ENCODE data around the gene MSL1. TPM values are rescaled to one million over a fixed set of nuclear protein-coding genes. Genes with fewer than 3 reads are reported as not detected.
A peak's percentile ranks its signal among the peaks of the same experiment; 100 is the strongest.

MSL1 gene
- total RNA-seq, 2 donors from 2014 or later = 77.0 to 81.0 TPM

DNA sequence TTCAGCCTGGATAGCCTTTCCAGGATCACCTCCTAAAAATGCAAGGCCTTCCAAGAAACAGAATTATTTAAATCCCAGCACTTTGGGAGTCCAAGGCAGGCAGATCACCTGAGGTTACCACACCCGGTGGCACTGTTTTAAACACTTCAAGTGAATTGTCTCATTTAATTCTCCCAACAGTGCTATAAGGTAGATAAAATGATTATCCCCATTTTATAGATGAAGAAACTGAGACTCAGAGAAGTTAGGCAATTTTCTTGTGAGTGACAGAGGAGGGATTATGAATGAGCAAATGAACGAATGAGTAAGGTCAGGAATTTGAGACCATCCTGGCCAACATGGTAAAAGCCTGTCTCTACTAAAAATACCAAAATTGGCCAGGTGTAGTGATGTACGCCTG is 42.2 kb upstream of the MSL1 start:
- intact Hi-C loops (cut with DNase I) = no loop called here
- Histone ChIP-seq H3K9me3 (no peaks in the 10 kb centered on the region), H3K4me1 (peaks cover 15% of the 10 kb centered on the region), H3K36me3 (no peaks in the 10 kb centered on the region), H3K9ac (ENCODE audit: low read depth in 2 of 2, low read length in 2 of 2) (no peak overlapping the region), H3K27me3 (no peaks in the 10 kb centered on the region), H3K4me3 (no peak overlapping the region), H3K27ac (no peak overlapping the region)
- TF ChIP-seq, protein P1, sequence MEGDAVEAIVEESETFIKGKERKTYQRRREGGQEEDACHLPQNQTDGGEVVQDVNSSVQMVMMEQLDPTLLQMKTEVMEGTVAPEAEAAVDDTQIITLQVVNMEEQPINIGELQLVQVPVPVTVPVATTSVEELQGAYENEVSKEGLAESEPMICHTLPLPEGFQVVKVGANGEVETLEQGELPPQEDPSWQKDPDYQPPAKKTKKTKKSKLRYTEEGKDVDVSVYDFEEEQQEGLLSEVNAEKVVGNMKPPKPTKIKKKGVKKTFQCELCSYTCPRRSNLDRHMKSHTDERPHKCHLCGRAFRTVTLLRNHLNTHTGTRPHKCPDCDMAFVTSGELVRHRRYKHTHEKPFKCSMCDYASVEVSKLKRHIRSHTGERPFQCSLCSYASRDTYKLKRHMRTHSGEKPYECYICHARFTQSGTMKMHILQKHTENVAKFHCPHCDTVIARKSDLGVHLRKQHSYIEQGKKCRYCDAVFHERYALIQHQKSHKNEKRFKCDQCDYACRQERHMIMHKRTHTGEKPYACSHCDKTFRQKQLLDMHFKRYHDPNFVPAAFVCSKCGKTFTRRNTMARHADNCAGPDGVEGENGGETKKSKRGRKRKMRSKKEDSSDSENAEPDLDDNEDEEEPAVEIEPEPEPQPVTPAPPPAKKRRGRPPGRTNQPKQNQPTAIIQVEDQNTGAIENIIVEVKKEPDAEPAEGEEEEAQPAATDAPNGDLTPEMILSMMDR (IDR thresholded peaks at IDR 0.05) = no peak
- DNase-seq = no peak

DNA sequence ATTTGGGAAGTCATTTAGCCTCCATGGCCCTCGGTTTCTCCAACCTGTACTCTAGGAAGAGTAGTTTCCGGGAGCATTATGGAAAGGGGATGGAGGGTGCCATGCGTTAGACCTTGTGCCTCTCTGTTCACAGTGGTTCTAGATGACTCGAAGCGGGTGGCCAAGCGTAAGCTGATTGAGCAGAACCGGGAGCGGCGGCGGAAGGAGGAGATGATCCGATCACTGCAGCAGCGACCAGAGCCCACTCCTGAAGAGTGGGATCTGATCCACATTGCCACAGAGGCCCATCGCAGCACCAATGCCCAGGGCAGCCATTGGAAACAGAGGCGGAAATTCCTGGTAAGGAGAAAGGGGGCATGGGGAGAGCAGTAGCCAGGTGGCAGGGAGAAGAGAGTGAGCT is 37.3 kb upstream of the MSL1 start:
- Histone ChIP-seq H3K4me3 (no peak overlapping the region), H3K4me1 (no peaks in the 10 kb centered on the region), H3K9ac (ENCODE audit: low read depth in 2 of 2, low read length in 2 of 2) (no peak overlapping the region), H3K9me3 (no peaks in the 10 kb centered on the region), H3K36me3 (no peaks in the 10 kb centered on the region), H3K27me3 (no peaks in the 10 kb centered on the region), H3K27ac (no peak overlapping the region)
- no peak for DNase-seq
- TF ChIP-seq, protein P1 (IDR thresholded peaks at IDR 0.05) = no peak
- intact Hi-C loops (cut with DNase I) = no loop called here

DNA sequence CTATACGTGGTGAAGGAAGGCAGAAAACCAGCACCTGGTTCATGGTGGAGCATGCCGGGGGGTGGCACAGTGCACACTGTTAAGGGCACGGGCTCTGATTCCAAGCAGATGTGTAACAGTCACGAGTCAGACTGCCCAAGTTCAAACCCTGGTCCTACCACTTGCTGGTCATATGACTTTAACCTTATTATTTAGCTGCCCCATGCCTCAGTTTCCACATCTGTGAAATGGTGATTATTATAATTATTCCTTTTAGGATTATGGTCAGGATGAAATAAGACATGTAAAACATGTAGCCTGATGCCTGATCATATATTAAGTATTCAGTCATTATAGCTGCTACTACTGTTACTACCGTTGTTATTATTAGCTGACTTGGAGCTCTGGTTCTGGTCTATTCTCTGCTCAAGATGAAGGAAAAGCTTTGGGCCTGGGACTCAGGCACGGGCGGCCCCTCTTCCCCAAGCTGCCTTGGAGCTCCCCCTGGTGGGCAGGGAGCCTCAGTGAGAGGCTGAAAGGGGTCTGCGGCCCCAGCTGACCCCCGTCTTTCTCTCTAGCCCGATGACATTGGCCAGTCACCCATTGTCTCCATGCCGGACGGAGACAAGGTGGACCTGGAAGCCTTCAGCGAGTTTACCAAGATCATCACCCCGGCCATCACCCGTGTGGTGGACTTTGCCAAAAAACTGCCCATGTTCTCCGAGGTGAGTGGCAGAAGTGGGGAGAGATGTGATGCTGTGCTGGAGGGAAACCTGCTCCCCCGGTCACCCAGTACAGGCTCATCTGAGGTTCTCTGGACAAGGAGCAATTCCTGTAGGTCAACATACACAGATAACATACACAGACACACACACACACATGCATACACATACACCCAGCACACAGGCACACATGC is 35.4 kb upstream of the MSL1 start:
- Histone ChIP-seq H3K36me3 (no peaks in the 10 kb centered on the region), H3K9ac (ENCODE audit: low read depth in 2 of 2, low read length in 2 of 2) (no peak overlapping the region), H3K9me3 (no peaks in the 10 kb centered on the region), H3K4me3 (no peak overlapping the region), H3K27me3 (no peaks in the 10 kb centered on the region), H3K27ac (no peak overlapping the region), H3K4me1 (no peaks in the 10 kb centered on the region)
- no peak for DNase-seq
- intact Hi-C loops (cut with DNase I) = loop anchor here (5.0 kb wide), 1 partner anchor 74 kb away; no protein-coding TSS in a partner anchor
- TF ChIP-seq, protein P1 (IDR thresholded peaks at IDR 0.05) = peak; percentile 78

DNA sequence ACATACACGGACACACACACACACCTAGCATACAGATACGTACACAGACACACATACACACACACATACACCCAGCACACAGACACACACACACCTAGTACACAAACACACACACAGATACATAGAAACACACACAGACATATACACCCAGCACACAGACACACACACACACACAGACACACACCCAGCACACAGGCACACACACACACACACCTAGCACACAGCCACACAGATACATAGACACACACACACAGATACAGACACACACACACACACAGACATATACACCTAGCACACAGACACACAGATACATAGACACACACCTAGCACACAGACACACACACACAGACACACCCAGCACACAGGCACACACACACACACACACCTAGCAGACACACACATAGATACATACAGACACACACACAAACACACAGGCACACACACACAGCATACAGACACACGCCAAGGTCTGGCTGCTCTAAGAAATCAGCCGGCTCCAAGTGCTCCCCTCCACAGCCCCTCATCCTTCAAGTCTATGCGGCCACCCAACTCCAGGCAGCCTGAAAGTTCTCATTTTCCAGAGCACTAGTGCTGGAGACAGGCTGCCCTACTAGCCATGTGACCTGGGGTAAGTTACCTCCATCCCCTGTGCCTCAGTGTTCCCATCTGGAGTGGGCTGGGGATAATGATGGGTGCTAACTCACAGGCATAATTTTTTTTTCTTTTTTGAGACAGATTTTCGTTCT is 34.5 kb upstream of the MSL1 start:
- Histone ChIP-seq H3K36me3 (no peaks in the 10 kb centered on the region), H3K27ac (no peak overlapping the region), H3K4me1 (no peaks in the 10 kb centered on the region), H3K9ac (ENCODE audit: low read depth in 2 of 2, low read length in 2 of 2) (peak overlapping the region in 1 of 2 donors; percentile 2), H3K4me3 (no peak overlapping the region), H3K27me3 (no peaks in the 10 kb centered on the region), H3K9me3 (no peaks in the 10 kb centered on the region)
- TF ChIP-seq, protein P1 (IDR thresholded peaks at IDR 0.05) = no peak
- no peak for DNase-seq
- intact Hi-C loops (cut with DNase I) = loop anchor here (5.0 kb wide), 1 partner anchor 75 kb away; no protein-coding TSS in a partner anchor

DNA sequence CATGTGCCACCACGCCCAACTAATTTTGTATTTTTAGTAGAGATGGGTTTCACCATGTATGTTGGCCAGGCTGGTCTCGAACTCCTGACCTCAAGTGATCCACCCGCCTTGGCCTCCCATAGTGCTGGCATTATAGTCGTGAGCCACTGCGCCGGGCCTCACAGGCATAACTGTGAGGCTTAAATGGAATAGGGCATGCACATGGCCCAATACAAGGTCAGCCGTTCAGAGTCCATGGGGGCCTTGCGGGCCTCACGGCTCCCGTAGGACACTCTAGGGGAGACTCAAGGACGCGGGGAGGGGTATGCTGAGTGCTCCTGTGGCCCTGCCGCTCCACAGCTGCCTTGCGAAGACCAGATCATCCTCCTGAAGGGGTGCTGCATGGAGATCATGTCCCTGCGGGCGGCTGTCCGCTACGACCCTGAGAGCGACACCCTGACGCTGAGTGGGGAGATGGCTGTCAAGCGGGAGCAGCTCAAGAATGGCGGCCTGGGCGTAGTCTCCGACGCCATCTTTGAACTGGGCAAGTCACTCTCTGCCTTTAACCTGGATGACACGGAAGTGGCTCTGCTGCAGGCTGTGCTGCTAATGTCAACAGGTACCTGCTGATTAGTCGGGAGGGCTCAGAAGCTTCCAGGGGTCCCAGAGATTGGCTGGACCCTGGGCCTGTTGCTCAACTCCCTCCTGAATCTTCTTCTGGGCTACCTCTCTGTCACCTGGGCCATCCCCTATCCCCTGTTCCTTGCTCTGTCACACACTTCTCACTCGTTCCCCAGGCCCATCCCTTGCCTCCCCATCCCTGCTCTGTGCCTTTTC is 33.7 kb upstream of the MSL1 start:
- no peaks in the 10 kb centered on the region for H3K4me1 ChIP-seq
- no peaks in the 10 kb centered on the region for H3K27me3 ChIP-seq
- DNase-seq = no peak
- H3K36me3 ChIP-seq = no peaks in the 10 kb centered on the region
- H3K27ac ChIP-seq = no peak overlapping the region
- no peaks in the 10 kb centered on the region for H3K9me3 ChIP-seq
- TF ChIP-seq, protein P1 (IDR thresholded peaks at IDR 0.05) = no peak
- intact Hi-C loops (cut with DNase I) = loop anchor here (5.0 kb wide), 1 partner anchor 76 kb away; no protein-coding TSS in a partner anchor
- H3K4me3 ChIP-seq = no peak overlapping the region
- H3K9ac ChIP-seq (ENCODE audit: low read depth in 2 of 2, low read length in 2 of 2) = no peak overlapping the region

Measured in colonic mucosa (tissue), 4 donors.